Esophagus muscularis mucosa (tissue), 4 donors: ENCODE data around the gene MTURN. TPM values are rescaled to one million over a fixed set of nuclear protein-coding genes. Genes with fewer than 3 reads are reported as not detected.

Experiments used
- DNase-seq: peaks from one replicate; pipeline ENCODE4 v3.0.0-alpha.2; 2017; ENCODE audit errors: extremely low spot score
- H3K27ac ChIP-seq, 4 donors: fragments of 200-600 bp; sonication (generic); replicated peaks in 1 of 4; 1 replicate in 3 of 4; 2 replicates in 1 of 4; pipeline ENCODE4 v1.5.1; 2016 to 2019; ENCODE audit warnings: mild to moderate bottlenecking in 1 of 4
- H3K27me3 ChIP-seq, 4 donors: fragments of 200-600 bp; sonication (generic); one replicate each; pipeline versions ENCODE4 v1.5.1 to v1.6.0; 2016 to 2019
- H3K36me3 ChIP-seq, 4 donors: fragments of 200-600 bp; sonication (generic); one replicate each; pipeline ENCODE4 v1.5.1; 2016 to 2019
- H3K4me1 ChIP-seq, 4 donors: fragments of 200-600 bp; sonication (generic); one replicate each; pipeline ENCODE4 v1.5.1; 2016 to 2019
- H3K4me3 ChIP-seq, 4 donors: fragments of 200-600 bp; sonication (generic); 1 replicate in 2 of 4; 2 replicates in 2 of 4; pipeline ENCODE4 v1.5.1; 2016 to 2019; ENCODE audit warnings: mild to moderate bottlenecking in 4 of 4, moderate library complexity in 1 of 4
- H3K9me3 ChIP-seq, 4 donors: fragments of 200-600 bp; sonication (generic); 1 replicate in 3 of 4; 2 replicates in 1 of 4; pipeline ENCODE4 v1.5.1; 2016 to 2019
- CTCF ChIP-seq, 3 experiments: fragments of 200-600 bp in 2 of 3; fragments of 450-650 bp in 1 of 3; sonication (generic) in 2 of 3; IDR thresholded peaks; one replicate each; pipeline ENCODE4 v1.5.1; 2017 to 2019; ENCODE audit warnings: antibody characterized with exemption in 3 of 3, mild to moderate bottlenecking in 2 of 3, moderate library complexity in 1 of 3
- EP300 ChIP-seq: sonication (generic); formaldehyde crosslinking; IDR thresholded peaks from one replicate; pipeline ENCODE4 v1.6.1; 2017; ENCODE audit warnings: antibody characterized with exemption
- POLR2A ChIP-seq: fragments of 450-650 bp; IDR thresholded peaks from one replicate; pipeline ENCODE4 v1.6.1; 2017; ENCODE audit warnings: antibody characterized with exemption, moderate library complexity, mild to moderate bottlenecking, low read depth
- POLR2AphosphoS5 ChIP-seq, 2 donors: sonication (generic); formaldehyde crosslinking; IDR thresholded peaks; one replicate each; pipeline ENCODE4 v1.6.1; 2017; ENCODE audit warnings: antibody characterized with exemption in 2 of 2
- WGBS: methylation state at CpG from one replicate; pipeline ENCODE4 v1.1.5; 2018; 5-methylcytosine and 5-hydroxymethylcytosine counted together
- intact Hi-C: fragments of 100-400 bp; cut with DNase I; formaldehyde crosslinking; loops from one replicate; pipeline ENCODE4 v1.15.1; 2023
- total RNA-seq, 4 donors: library from RNA; depleted of rRNA; stranded (reverse); fragments of >200 nt; gene quantifications; one replicate each; pipeline versions ENCODE4 v1.1.0 to v1.2.1, GENCODE V29; 2016

Gene MTURN
- total RNA-seq, 4 donors from 2014 or later, result 158 to 249 (median 196) TPM

GRCh38 chr7:30159163-30159562 lies 24.4 kb downstream of the MTURN start:
- intact Hi-C loops, result no loop called here
- no peaks in the 10 kb centered on the region for H3K9me3 ChIP-seq
- WGBS, result 78% methylated on average over 4 of the region's 4 CpGs
- TF ChIP-seq CTCF (IDR thresholded peaks at IDR 0.05) (no peak), POLR2A (no peak), EP300 (no peak), POLR2AphosphoS5 (IDR thresholded peaks at IDR 0.05) (no peak)
- no peaks in the 10 kb centered on the region for H3K27me3 ChIP-seq
- H3K4me1 ChIP-seq, result peaks cover 17 to 48% (median 39%) of the 10 kb centered on the region in 4 donors
- H3K27ac ChIP-seq, result peak overlapping the region in 1 of 4 donors; percentile 52
- DNase-seq, result no peak
- no peak overlapping the region for H3K4me3 ChIP-seq
- peaks cover 0 to 58% (median 16%) of the 10 kb centered on the region in 4 donors for H3K36me3 ChIP-seq

- Histone ChIP-seq H3K9me3 (no peaks in the 10 kb centered on the region), H3K27me3 (no peaks in the 10 kb centered on the region), H3K27ac (peak overlapping the region in 3 of 4 donors; percentile 32 to 52 (median 50)), H3K4me3 (no peak overlapping the region), H3K4me1 (peaks cover 19 to 53% (median 45%) of the 10 kb centered on the region in 4 donors), H3K36me3 (peaks cover 0 to 52% (median 13%) of the 10 kb centered on the region in 4 donors)
- DNase-seq, result no peak
- intact Hi-C loops, result loop anchor here (10.0 kb wide), 1 partner anchor 115 kb away; no protein-coding TSS in a partner anchor
- peak in 1 of 3 experiments; percentile 14 for TF ChIP-seq CTCF (IDR thresholded peaks at IDR 0.05)
- no peak for TF ChIP-seq POLR2A
- peak in 1 of 2 donors; percentile 15 for TF ChIP-seq POLR2AphosphoS5 (IDR thresholded peaks at IDR 0.05)
- 50% methylated on average over 6 of the region's 6 CpGs for WGBS
Measured at GRCh38 chr7:30159698-30160143, 24.9 kb downstream of the MTURN start.

- H3K27me3 ChIP-seq, result no peaks in the 10 kb centered on the region
- TF ChIP-seq EP300 (no peak), POLR2AphosphoS5 (IDR thresholded peaks at IDR 0.05) (no peak), POLR2A (no peak), CTCF (IDR thresholded peaks at IDR 0.05) (no peak)
- DNase-seq, result no peak
Measured at GRCh38 chr7:30160329-30160728, 25.5 kb downstream of the MTURN start.

DNA sequence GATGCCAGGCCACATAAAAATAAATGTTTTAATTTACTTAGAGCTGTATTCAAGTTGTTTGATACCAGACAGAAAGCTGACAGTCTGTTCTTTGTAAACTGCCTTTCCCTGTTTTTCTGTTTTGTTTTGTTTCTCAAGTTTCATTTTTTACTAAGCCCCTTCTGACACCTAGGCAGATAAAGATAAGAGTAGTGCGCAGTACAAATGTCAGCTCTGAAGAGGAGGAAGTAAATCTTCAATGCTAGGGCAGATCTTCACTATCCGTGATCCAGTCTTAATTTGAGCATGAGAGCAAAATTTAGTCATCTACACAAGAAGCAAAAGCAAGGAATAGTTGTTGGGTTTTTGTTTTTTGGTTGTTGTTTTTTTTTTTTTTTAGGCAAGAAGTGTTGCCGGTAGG lies 27.3 kb downstream of the MTURN start:
- no peaks in the 10 kb centered on the region for H3K27me3 ChIP-seq
- no peak for DNase-seq
- intact Hi-C loops, result loop anchor here (10.0 kb wide), 1 partner anchor 113 kb away; no protein-coding TSS in a partner anchor
- H3K4me3 ChIP-seq, result no peak overlapping the region
- peaks cover 19 to 61% (median 51%) of the 10 kb centered on the region in 4 donors for H3K4me1 ChIP-seq
- peaks cover 0 to 49% (median 12%) of the 10 kb centered on the region in 4 donors for H3K36me3 ChIP-seq
- no peaks in the 10 kb centered on the region for H3K9me3 ChIP-seq
- 65% methylated on average over 3 of the region's 3 CpGs for WGBS
- TF ChIP-seq CTCF (IDR thresholded peaks at IDR 0.05) (no peak), POLR2AphosphoS5 (IDR thresholded peaks at IDR 0.05) (no peak)
- H3K27ac ChIP-seq, result no peak overlapping the region

More at GRCh38 chr7:30160329-30160728, 25.5 kb downstream of the MTURN start:
- intact Hi-C loops, result loop anchor here (10.0 kb wide), 1 partner anchor 114 kb away; no protein-coding TSS in a partner anchor
- Histone ChIP-seq H3K9me3 (no peaks in the 10 kb centered on the region), H3K4me3 (no peak overlapping the region), H3K27ac (peak overlapping the region in 3 of 4 donors; percentile 32 to 52 (median 50)), H3K4me1 (peaks cover 19 to 59% (median 50%) of the 10 kb centered on the region in 4 donors), H3K36me3 (peaks cover 0 to 46% (median 13%) of the 10 kb centered on the region in 4 donors)
- WGBS, result 75% methylated on average over 2 of the region's 2 CpGs
